H1 (cell line): ENCODE measurements around the gene HSPA6. TPM values are rescaled to one million over a fixed set of nuclear protein-coding genes. Genes with fewer than 3 reads are reported as not detected.

ENCODE experiments used
- CTCF ChIA-PET: fragments of 300-600 bp; sonication (Branson Sonifier 250); formaldehyde crosslinking; loops from one replicate; lab custom pipeline; 2021; ENCODE audit not compliant: partially characterized antibody; lab: Charles Lee
- POLR2A ChIA-PET: fragments of 300-600 bp; sonication (Branson Sonifier 250); formaldehyde crosslinking; loops from one replicate; lab custom pipeline; 2021; ENCODE audit warnings: inconsistent platforms; ENCODE audit not compliant: partially characterized antibody; lab: Charles Lee
- DNase-seq, 2 experiments: peaks; one replicate each; pipeline versions ENCODE4 v3.0.0 to v3.0.0-alpha.2; 2010 to 2022; ENCODE audit warnings: low spot score in 2 of 2, low read depth in 1 of 2, mixed read lengths in 1 of 2
- FAIRE-seq: peaks from 2 replicates; lab custom pipeline; 2011; peaks lifted over from hg19 to GRCh38; lab: Jason Lieb, UNC
- H2AFZ ChIP-seq: 2 replicates; pipeline ENCODE4 v1.8.1; 2012; ENCODE audit warnings: low read length, inconsistent platforms
- H2AK5ac ChIP-seq: 2 replicates; pipeline ENCODE4 v1.6.1; 2013; ENCODE audit warnings: low read depth, low read length
- H2BK120ac ChIP-seq: replicated peaks from 2 replicates; pipeline ENCODE3; 2013; ENCODE audit warnings: low read depth, low read length, inconsistent platforms
- H2BK12ac ChIP-seq: 2 replicates; pipeline ENCODE4 v1.6.1; 2013; ENCODE audit warnings: low read depth, low read length
- H2BK15ac ChIP-seq: 2 replicates; pipeline ENCODE4 v1.6.1; 2013; ENCODE audit warnings: low read length
- H2BK20ac ChIP-seq: 2 replicates; pipeline ENCODE4 v1.6.1; 2013; ENCODE audit warnings: low read length
- H2BK5ac ChIP-seq: 2 replicates; pipeline ENCODE4 v1.6.1; 2013; ENCODE audit warnings: low read depth, low read length
- H3K14ac ChIP-seq: 2 replicates; pipeline ENCODE4 v1.6.1; 2013; ENCODE audit warnings: inconsistent platforms; ENCODE audit not compliant: insufficient read length
- H3K18ac ChIP-seq: 2 replicates; pipeline ENCODE4 v1.6.1; 2013; ENCODE audit warnings: low read length; ENCODE audit errors: extremely low read depth
- H3K23ac ChIP-seq: 2 replicates; pipeline ENCODE4 v1.6.1; 2013; ENCODE audit warnings: inconsistent platforms; ENCODE audit not compliant: insufficient read length
- H3K23me2 ChIP-seq: 2 replicates; pipeline ENCODE4 v1.6.1; 2013; ENCODE audit warnings: low read depth, low read length
- H3K27ac ChIP-seq: 2 replicates; pipeline ENCODE4 v1.6.1; 2011; ENCODE audit warnings: low read depth, low read length, inconsistent platforms
- H3K27me3 ChIP-seq, 4 experiments: replicated peaks in 1 of 4; 1 replicate in 1 of 4; 2 replicates in 3 of 4; pipeline versions ENCODE4 v1.6.1 to v1.8.1; 2011 to 2013; ENCODE audit warnings: low read length in 3 of 4, mild to moderate bottlenecking in 3 of 4, inconsistent platforms in 2 of 4, mixed read lengths in 2 of 4, moderate library complexity in 1 of 4; ENCODE audit not compliant: control insufficient read depth in 3 of 4, insufficient read depth in 3 of 4; ENCODE audit errors: extremely low read depth in 1 of 4
- H3K36me3 ChIP-seq, 4 experiments: 2 replicates each; pipeline versions ENCODE4 v1.6.1 to v1.8.1; 2011 to 2013; ENCODE audit warnings: mild to moderate bottlenecking in 4 of 4, low read length in 3 of 4, moderate library complexity in 2 of 4, control low read depth in 1 of 4, inconsistent platforms in 1 of 4; ENCODE audit not compliant: insufficient read depth in 4 of 4, control insufficient read depth in 2 of 4
- H3K4ac ChIP-seq: replicated peaks from 2 replicates; pipeline ENCODE3; 2013; ENCODE audit warnings: low read length, low read depth, mixed read lengths, inconsistent platforms; ENCODE audit not compliant: insufficient read length
- H3K4me1 ChIP-seq, 4 experiments: replicated peaks in 1 of 4; 1 replicate in 1 of 4; 2 replicates in 3 of 4; pipeline versions ENCODE4 v1.6.1 to v1.8.1; 2011 to 2013; ENCODE audit warnings: low read length in 3 of 4, inconsistent platforms in 2 of 4, mixed read lengths in 1 of 4; ENCODE audit not compliant: insufficient read depth in 4 of 4, control insufficient read depth in 3 of 4
- H3K4me2 ChIP-seq, 2 experiments: 2 replicates each; pipeline versions ENCODE4 v1.6.1 to v1.8.1; 2011 to 2013; ENCODE audit warnings: low read depth in 2 of 2, low read length in 2 of 2, control low read depth in 1 of 2, inconsistent platforms in 1 of 2, mild to moderate bottlenecking in 1 of 2; ENCODE audit not compliant: insufficient read depth in 1 of 2
- H3K4me3 ChIP-seq, 4 experiments: fragments of 200-600, 300-600 bp in 1 of 4; sonication (generic), shearing (Covaris generic), sonication (Bioruptor Twin) in 1 of 4; 2 replicates each; pipeline versions ENCODE4 v1.5.1 to v1.8.1; 2011 to 2016; ENCODE audit warnings: low read length in 4 of 4, low read depth in 3 of 4, control low read depth in 2 of 4, inconsistent platforms in 2 of 4, mild to moderate bottlenecking in 2 of 4, mixed read lengths in 1 of 4, moderate library complexity in 1 of 4; ENCODE audit not compliant: insufficient read depth in 2 of 4; ENCODE audit errors: extremely low read depth in 1 of 4
- H3K56ac ChIP-seq: replicated peaks from 2 replicates; pipeline ENCODE3; 2013; ENCODE audit warnings: low read depth, mild to moderate bottlenecking, mixed read lengths, low read length, inconsistent platforms; ENCODE audit not compliant: insufficient read length
- H3K79me1 ChIP-seq: 2 replicates; pipeline ENCODE4 v1.6.1; 2013; ENCODE audit warnings: low read depth, low read length, control low read depth
- H3K79me2 ChIP-seq, 2 experiments: 2 replicates each; pipeline versions ENCODE4 v1.6.1 to v1.8.1; 2012 to 2013; ENCODE audit warnings: low read length in 2 of 2, mild to moderate bottlenecking in 2 of 2, inconsistent platforms in 1 of 2; ENCODE audit not compliant: insufficient read depth in 2 of 2, control insufficient read depth in 1 of 2
- H3K9ac ChIP-seq, 4 experiments: replicated peaks in 1 of 4; 1 replicate in 1 of 4; 2 replicates in 3 of 4; pipeline versions ENCODE4 v1.6.1 to v1.8.1; 2011 to 2013; ENCODE audit warnings: low read depth in 3 of 4, low read length in 3 of 4, control low read depth in 2 of 4, mild to moderate bottlenecking in 2 of 4, moderate library complexity in 2 of 4, inconsistent platforms in 1 of 4; ENCODE audit errors: extremely low read depth in 1 of 4
- H3K9me3 ChIP-seq, 2 experiments: 2 replicates each; pipeline versions ENCODE4 v1.6.1 to v1.8.1; 2012 to 2013; ENCODE audit warnings: mild to moderate bottlenecking in 2 of 2, moderate library complexity in 2 of 2, control low read depth in 1 of 2, inconsistent platforms in 1 of 2, low read depth in 1 of 2, low read length in 1 of 2, mixed read lengths in 1 of 2; ENCODE audit not compliant: insufficient read depth in 2 of 2
- H4K20me1 ChIP-seq, 2 experiments: replicated peaks in 1 of 2; 2 replicates each; pipeline versions ENCODE3 to v1.8.1; 2011 to 2013; ENCODE audit warnings: inconsistent platforms in 2 of 2, low read length in 2 of 2, mild to moderate bottlenecking in 1 of 2; ENCODE audit not compliant: insufficient read depth in 2 of 2, control insufficient read depth in 1 of 2
- H4K5ac ChIP-seq: 2 replicates; pipeline ENCODE4 v1.6.1; 2013; ENCODE audit warnings: low read length, low read depth, mixed read lengths, inconsistent platforms; ENCODE audit not compliant: insufficient read length
- H4K8ac ChIP-seq: 2 replicates; pipeline ENCODE4 v1.8.0; 2013; ENCODE audit warnings: mild to moderate bottlenecking, moderate library complexity, low read length, inconsistent platforms; ENCODE audit not compliant: insufficient read depth; ENCODE audit errors: extremely low read depth
- H4K91ac ChIP-seq: replicated peaks from 2 replicates; pipeline ENCODE3; 2013; ENCODE audit warnings: low read length, mixed read lengths, inconsistent platforms; ENCODE audit not compliant: insufficient read length
- BRCA1 ChIP-seq: IDR thresholded peaks from 2 replicates; pipeline ENCODE4 v1.6.1; 2012; ENCODE audit warnings: low read depth, low read length, improper control_type of control experiment
- CBX5 ChIP-seq: fragments of 300-800, 300-1000 bp; sonication (generic); IDR thresholded peaks from 2 replicates; pipeline ENCODE4 v1.7.1; 2016; ENCODE audit warnings: antibody characterized with exemption, low read length, low read depth
- CTBP2 ChIP-seq: IDR thresholded peaks from 2 replicates; pipeline ENCODE4 v1.7.0; 2011; ENCODE audit warnings: borderline replicate concordance, mild to moderate bottlenecking, moderate library complexity, mixed read lengths, low read length; ENCODE audit not compliant: insufficient read depth, insufficient read length
- PHF8 ChIP-seq: fragments of 200-600 bp; sonication (generic); conservative IDR thresholded peaks from 2 replicates; pipeline ENCODE4 v1.7.1; 2012; ENCODE audit warnings: low read depth, mild to moderate bottlenecking, inconsistent platforms, low read length, moderate library complexity
- SRF ChIP-seq: IDR thresholded peaks from 2 replicates; pipeline ENCODE4 v1.6.1; 2011; ENCODE audit warnings: mild to moderate bottlenecking, low read depth, low read length, moderate library complexity
- TBP ChIP-seq: IDR thresholded peaks from 2 replicates; pipeline ENCODE4 v1.6.1; 2011; ENCODE audit warnings: low read depth, low read length, improper control_type of control experiment
- WGBS, 2 experiments: shearing (Covaris generic) in 1 of 2; methylation state at CpG; one replicate each; pipeline versions ENCODE4 v1.1.6 to v1.1.7; 2013 to 2015; ENCODE audit warnings: low lambda C conversion rate in 2 of 2, mixed read lengths in 2 of 2, inconsistent platforms in 1 of 2, low coverage in 1 of 2, missing lambda C conversion rate in 1 of 2; ENCODE audit not compliant: insufficient replicate concordance in 2 of 2, insufficient coverage in 1 of 2, insufficient read length in 1 of 2; ENCODE audit errors: extremely low coverage in 1 of 2, missing lambda C conversion rate in 1 of 2; 5-methylcytosine and 5-hydroxymethylcytosine counted together
- polyA plus RNA-seq, 7 experiments: library from polyadenylated mRNA; depleted of rRNA in 3 of 7; stranded (reverse) in 5 of 7; unstranded in 2 of 7; fragments of >200 nt in 5 of 7; fragments of 200-250 nt in 2 of 7; gene quantifications; 1 replicate in 5 of 7; 2 replicates in 1 of 7; 4 replicates in 1 of 7; pipeline versions ENCODE4 v1.2.1 to v1.2.3, GENCODE V29; 2011 to 2013; ENCODE audit warnings: missing spikeins in 2 of 7, mixed read lengths in 2 of 7
- total RNA-seq: library from RNA; stranded (reverse); fragmentation: NEBNext Ultra II Directional; extraction: Animal tissue kit (Norgen Biotek cat#: 25700); gene quantifications from 2 replicates; pipeline ENCODE4 v1.2.1, GENCODE V29; 2021

HSPA6 gene
- total and polyA plus RNA-seq, 2 of the 8 experiments (the other 6 are each of a cell fraction or from before 2014, with no cell fraction given): 0.06 to 0.15 TPM

GRCh38 chr1:161502181-161502580 lies 22.2 kb upstream of the HSPA6 start:
- no peak overlapping the region for H2BK20ac ChIP-seq
- no peak overlapping the region for H2BK15ac ChIP-seq
- H2BK120ac ChIP-seq: no peak overlapping the region
- no peak for DNase-seq
- H4K8ac ChIP-seq: no peak overlapping the region
- H3K14ac ChIP-seq: no peak overlapping the region
- H3K23ac ChIP-seq: no peak overlapping the region
- no peak overlapping the region for H2BK5ac ChIP-seq
- H3K18ac ChIP-seq: no peak overlapping the region
- H3K4me1 ChIP-seq: peaks cover 0 to 6% (median 0%) of the 10 kb centered on the region in 4 experiments; a peak in 3 of 7 replicates
- no peak for FAIRE-seq
- no peak overlapping the region for H3K56ac ChIP-seq
- no peaks in the 10 kb centered on the region for H3K36me3 ChIP-seq
- no peaks in the 10 kb centered on the region for H3K23me2 ChIP-seq
- H3K27ac ChIP-seq: no peak overlapping the region
- no peak overlapping the region for H3K9ac ChIP-seq
- H3K27me3 ChIP-seq: no peaks in the 10 kb centered on the region; a peak in 1 of 7 replicates
- H2AK5ac ChIP-seq: no peak overlapping the region
- H3K4ac ChIP-seq: no peak overlapping the region
- ChIA-PET POLR2A (no interaction called here), CTCF (interaction anchor here (0.9 to 1.3 kb wide), 3 partner anchors 9 to 240 kb away, joined by 3 read pairs; no protein-coding TSS in a partner anchor)
- H3K9me3 ChIP-seq: no peaks in the 10 kb centered on the region
- H3K4me3 ChIP-seq: no peak overlapping the region
- H3K4me2 ChIP-seq: no peak overlapping the region
- no peak overlapping the region for H2BK12ac ChIP-seq
- no peak overlapping the region for H2AFZ ChIP-seq
- no peak overlapping the region for H4K91ac ChIP-seq
- no peak for TF ChIP-seq SRF
- no peak for TF ChIP-seq PHF8
- TF ChIP-seq CTBP2: no peak
- TF ChIP-seq BRCA1: no peak
- no peak for TF ChIP-seq TBP
- no peak for TF ChIP-seq CBX5
- no peak overlapping the region for H4K5ac ChIP-seq
- 87% methylated on average over 4 of the region's 4 CpGs; no CpG with 5 or more reads in 1 of the 2 experiments for WGBS, 2 experiments
- no peaks in the 10 kb centered on the region for H3K79me2 ChIP-seq
- H3K79me1 ChIP-seq: no peaks in the 10 kb centered on the region
- no peaks in the 10 kb centered on the region for H4K20me1 ChIP-seq
